Retinal pigment epithelial cell (primary cell): ENCODE measurements around the gene SRRM1.
"Not testable (repeated sequence)": the region's sequence is repeated elsewhere in the genome, so short reads cannot be mapped to it uniquely, and the experiment has no call there.

Source experiments
- DNase-seq: peaks from one replicate; pipeline ENCODE4 v3.0.0-alpha.2; 2010; ENCODE audit warnings: low read depth
- H3K4me3 ChIP-seq: 2 replicates; pipeline ENCODE4 v1.5.1; 2011; ENCODE audit warnings: mild to moderate bottlenecking, low read length, control low read depth, moderate library complexity
- CTCF ChIP-seq: conservative IDR thresholded peaks from 2 replicates; pipeline ENCODE4 v1.5.1; 2011; ENCODE audit warnings: low read depth, low read length, control low read depth, inconsistent platforms

SRRM1 gene

GRCh38 chr1:24702511-24703293, 59.6 kb downstream of the SRRM1 start:
- DNase-seq = no peak
- no peak for TF ChIP-seq CTCF
- no peak overlapping the region for H3K4me3 ChIP-seq

DNA sequence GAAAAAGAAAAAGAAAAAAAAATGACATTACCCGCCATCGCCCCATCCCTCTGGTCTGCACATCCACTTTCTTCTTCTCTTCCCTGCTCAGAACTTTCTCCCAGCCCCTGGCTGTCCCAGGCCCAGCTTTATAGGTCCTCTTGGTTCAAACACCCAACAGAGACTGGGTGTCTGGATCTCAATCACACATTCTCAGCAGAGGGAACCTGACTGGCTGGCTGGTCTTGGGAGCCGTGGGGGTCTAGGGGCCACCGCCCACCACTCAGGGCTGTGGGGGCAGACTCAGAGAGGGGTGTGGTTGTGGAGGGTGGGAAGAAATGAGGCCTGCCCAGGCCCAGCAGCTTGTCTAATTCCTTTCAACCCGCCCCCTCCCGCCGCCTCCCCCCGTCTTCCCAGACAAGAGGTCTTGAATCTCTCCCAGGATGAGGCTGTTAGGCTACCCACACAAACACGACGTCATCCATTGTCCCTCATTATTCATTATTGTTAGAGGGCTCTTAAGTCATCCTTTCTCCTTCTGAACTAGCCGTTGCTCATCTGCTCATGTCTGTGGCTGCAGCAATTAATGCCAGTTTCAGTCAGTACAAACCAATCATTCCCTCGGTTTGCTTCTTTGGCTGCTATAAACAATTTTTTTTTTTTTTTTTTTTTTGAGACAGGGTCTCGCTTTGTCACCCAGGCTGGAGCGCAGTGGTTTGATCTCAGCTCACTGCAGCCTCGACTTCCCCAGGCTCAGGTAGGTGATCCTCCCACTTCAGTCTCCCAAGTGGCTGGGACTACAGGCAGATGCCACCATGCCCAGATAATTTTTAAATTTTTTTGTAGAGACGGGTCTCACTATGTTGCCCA, 61.5 kb downstream of the SRRM1 start:
- no peak overlapping the region for H3K4me3 ChIP-seq
- DNase-seq = no peak
- TF ChIP-seq CTCF = no peak

GRCh38 chr1:24705260-24706073, 62.4 kb downstream of the SRRM1 start:
- DNase-seq = peak; percentile 56
- no peak overlapping the region for H3K4me3 ChIP-seq
- TF ChIP-seq CTCF = no peak

- not testable (repeated sequence) for DNase-seq, H3K4me3 ChIP-seq
These were observed 62.9 kb downstream of the SRRM1 start for GRCh38 chr1:24706074-24706389.

DNA sequence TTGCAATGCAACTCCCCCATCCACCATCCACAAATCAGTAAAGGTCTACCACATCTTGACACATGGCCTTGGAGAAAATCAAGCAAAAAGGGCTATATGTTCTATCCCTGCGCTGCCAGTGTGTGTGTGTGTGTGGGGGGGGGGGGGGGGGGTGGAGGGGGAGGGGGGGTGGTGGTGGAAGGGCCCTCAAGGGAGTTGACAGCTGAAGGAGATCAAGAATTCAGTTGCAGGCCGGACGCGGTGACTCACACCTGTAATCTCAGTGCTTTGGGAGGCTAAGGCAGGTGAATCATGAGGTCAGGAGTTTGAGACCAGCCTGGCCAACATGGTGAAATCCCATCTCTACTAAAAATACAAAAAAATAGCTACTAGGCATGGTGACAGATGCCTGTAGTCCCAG, 64.6 kb downstream of the SRRM1 start:
- TF ChIP-seq CTCF = no peak
- no peak overlapping the region for H3K4me3 ChIP-seq
- no peak for DNase-seq

GRCh38 chr1:24708938-24709337, 65.8 kb downstream of the SRRM1 start:
- no peak for TF ChIP-seq CTCF
- no peak overlapping the region for H3K4me3 ChIP-seq
- DNase-seq = no peak

DNA sequence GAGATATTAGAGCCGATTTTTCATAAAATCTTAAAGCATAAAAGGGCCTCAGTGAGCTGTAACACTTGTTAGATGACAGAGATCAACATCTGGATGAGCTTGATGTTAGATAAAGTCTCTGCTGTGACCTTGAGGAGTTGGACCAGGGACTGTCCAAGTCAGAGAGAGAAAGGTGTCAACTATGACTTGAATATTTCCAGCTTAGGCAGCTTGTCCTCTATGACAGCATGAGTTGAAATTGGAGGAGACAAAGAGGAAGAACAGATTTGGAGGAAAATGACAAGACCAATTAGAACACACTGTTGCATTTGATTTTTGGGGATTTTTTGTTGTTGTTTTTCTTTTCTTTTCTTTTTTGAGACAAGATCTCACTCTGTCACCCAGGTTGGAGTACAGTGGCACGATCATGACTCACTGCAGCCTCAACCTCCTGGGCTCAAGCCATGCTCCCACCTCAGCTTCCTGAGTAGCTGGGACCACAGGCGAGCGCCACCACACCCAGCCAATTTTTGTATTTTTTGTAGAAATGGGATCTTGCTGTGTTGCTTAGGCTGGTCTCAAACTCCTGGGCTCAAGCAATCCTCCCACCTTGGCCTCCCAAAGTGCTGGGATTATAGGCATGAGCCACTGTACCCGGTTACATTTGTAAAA, 66.8 kb downstream of the SRRM1 start:
- H3K4me3 ChIP-seq = no peak overlapping the region
- no peak for DNase-seq
- TF ChIP-seq CTCF = no peak
